GM12873 (cell line): ENCODE measurements around the gene ERFL.

Experiments used
- TF ChIP-seq, protein P1 (sequence below): IDR thresholded peaks from 2 replicates; pipeline ENCODE4 v1.5.1; 2012; ENCODE audit warnings: low read depth, mild to moderate bottlenecking, moderate library complexity, low read length, control low read depth; ENCODE audit not compliant: insufficient read depth; ENCODE audit errors: missing control alignments

ERFL gene

DNA sequence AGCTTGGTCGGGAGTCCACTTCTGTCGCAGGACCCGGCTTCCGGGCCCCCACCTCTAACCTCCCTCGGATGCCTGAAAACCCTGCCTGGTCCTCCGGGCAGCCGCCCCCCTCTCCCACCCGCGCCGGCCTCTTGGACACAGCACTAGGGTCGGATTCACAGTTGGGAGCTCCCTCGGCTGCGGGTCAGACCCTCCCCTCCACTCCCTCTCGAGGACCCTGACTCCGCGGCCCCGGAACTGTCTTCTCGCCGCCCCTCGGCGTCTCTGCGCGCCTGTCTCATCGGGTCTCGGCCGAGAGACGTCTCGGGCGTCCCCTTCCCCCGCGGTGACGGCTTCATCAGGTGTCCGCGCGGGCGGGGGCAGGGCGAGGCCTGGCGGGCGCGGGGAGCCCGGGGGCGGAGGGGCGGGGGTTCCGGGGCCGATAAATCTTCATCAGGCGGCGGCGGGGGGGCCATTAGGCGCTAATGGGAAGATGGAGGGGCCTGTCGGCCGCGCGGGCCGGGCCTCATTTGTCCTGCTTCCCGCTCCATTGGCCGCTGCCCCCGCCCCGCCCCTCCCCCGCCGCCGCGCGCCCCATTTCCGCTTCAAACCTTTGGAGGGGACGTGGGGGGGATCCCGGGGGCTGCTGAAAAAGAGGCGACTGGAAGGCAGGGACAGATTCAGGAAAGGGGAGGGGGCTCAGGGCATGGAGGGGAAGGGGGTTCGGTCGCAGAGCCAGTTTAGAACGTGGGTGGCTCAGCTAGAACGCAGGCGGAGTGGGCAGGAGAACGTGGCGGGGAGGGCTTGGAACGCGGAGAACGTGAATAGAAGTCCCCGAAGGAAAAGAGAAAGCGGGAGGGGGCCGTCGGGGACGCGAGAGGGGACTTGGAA lies 11.8 kb upstream of the ERFL start:
- TF ChIP-seq, protein P1, sequence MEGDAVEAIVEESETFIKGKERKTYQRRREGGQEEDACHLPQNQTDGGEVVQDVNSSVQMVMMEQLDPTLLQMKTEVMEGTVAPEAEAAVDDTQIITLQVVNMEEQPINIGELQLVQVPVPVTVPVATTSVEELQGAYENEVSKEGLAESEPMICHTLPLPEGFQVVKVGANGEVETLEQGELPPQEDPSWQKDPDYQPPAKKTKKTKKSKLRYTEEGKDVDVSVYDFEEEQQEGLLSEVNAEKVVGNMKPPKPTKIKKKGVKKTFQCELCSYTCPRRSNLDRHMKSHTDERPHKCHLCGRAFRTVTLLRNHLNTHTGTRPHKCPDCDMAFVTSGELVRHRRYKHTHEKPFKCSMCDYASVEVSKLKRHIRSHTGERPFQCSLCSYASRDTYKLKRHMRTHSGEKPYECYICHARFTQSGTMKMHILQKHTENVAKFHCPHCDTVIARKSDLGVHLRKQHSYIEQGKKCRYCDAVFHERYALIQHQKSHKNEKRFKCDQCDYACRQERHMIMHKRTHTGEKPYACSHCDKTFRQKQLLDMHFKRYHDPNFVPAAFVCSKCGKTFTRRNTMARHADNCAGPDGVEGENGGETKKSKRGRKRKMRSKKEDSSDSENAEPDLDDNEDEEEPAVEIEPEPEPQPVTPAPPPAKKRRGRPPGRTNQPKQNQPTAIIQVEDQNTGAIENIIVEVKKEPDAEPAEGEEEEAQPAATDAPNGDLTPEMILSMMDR, result no peak

DNA sequence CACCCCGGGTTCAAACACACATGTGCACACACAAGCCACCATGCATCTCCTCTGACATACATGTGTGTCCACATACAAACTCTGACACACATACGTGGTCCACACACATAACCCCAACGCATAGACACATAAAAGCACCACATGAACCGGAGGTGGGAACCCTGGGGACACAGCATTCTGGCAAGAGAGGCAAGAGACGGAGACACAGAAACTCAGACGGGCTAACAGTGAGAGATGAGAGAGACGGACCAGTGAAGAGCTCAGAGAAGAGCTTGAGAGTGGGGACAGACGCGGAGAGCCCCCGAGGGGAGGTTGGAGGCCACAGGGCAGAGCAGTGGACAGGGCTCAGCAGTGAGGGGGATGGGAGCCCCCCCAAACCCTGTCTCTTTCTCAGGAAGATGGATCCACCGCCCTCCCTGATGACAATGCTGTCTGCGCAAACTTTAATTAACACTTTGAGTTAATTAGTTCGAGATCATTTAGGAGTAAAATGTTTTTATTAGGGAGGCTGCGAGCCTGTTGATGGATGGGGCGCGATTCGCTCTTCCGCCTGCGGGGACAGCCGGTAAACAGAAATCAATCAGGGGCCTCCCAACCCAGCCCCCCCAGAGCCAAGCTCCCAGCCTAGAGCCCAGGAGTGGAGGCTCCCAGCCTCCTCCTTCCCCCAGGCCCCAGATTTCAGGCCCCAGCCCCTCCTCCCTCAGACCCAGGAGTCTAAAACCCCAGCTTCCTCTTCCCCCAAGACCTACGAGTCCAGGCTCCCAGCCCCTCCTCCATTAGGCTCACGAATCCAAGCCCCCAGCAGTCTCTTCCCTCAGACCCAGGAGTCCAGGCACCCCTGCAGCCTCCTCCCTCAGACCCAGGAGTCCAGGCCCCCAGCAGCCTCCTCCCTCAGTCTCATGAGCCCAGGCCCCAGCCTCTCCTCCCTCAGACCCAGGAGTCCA lies 9.5 kb upstream of the ERFL start:
- TF ChIP-seq, protein P1, result peak; percentile 32

DNA sequence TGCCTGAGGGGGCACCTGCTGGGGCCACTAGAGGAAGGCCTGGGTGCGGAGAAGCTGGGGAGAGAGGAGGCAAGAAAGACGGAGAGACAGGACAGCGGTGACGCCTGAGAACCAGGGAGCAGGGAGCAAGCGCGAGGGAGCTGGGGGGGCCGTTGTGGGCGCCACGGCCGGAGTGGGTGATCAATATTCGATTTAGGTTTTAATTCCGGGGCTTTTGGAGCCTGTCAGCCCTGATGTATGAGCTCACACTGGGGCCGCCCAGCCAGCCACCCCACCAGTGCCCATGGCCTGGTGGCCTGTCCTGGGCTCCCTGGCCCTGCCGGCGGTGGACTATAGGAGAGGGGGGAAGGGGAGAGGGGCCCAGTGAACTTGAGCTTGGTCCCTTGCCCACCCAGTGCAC lies 8.7 kb upstream of the ERFL start:
- TF ChIP-seq, protein P1, result no peak

DNA sequence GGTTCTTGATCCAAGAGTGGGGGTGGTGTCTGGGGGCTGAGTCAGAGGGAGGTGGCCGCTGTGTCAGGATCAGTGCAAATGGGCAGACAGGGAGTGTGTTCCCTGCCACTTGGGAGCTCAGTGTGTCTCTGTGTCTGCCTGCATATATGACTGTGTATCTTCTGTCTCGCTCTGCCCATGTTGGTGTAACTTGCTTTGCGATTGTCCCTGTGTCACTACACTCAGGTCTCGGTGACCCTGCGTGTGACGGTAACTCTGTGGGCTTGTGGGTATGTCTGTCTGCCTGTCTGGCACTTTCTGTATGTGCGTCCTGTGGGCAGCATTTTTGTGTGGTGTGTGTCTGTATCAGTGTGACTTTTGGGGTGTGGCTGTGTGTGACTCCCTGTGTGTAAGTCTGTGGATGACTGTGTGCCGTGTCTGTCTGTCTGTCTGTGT lies 8.2 kb upstream of the ERFL start:
- TF ChIP-seq, protein P1, result no peak

DNA sequence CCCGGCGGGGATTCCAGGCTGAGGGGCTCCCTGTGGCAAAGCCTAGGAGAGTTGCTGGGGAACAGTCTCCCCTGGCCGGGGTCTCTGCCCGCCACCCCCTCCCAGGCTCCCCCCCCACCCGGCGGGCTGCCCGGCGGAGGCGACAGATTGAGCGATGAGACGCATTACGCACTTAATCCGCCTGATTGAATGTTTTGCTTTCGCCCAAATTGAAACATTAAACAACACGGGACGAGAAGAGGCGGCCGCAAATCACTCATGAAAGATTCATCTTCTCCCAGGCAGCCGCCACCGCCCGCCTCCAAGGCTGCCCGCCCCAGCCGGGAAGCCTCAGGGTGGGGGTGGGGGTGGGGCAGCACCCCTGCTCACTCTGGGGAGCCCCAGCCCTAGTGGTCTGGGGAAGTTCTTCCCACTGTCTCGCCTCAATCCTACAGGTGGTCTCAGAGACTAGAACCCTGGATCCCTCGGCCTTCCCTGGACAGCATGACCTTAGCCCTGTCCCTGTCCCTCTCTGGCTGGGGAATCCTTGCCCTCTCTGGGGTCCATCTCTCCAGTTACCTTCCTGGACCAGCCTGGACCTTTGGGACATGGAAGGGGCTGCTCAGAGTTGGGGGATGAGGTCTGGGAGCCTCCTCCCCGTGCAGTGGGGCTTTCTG lies 7.6 kb upstream of the ERFL start:
- TF ChIP-seq, protein P1, result no peak

DNA sequence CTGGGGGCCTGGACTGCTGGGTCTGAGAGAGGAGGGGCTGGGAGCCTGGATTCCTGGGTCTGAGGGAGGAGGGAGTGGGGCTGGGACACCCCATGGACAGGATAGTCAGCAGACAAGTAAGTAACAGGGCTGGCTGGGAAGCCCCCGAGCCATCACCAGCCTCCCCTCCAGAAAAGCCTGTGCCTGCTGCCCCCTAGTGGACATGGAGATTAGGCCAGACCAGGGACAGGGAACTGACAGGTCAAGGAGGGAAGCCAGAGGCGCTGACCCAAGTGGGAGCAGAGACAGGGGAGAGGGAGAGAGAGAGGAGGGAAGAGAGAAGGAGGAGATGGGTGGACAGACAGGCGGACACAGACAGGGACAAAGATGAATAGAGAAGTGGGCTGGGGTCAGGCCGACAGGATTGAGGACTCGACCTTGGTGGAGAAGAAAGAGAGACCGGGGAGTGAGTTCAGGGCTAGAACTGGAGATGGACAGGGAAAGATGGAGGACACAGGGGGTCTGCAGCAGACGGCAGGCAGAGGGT lies 6.7 kb upstream of the ERFL start:
- TF ChIP-seq, protein P1, result peak; percentile 90
